Fibroblast of the aortic adventitia (primary cell): ENCODE measurements around the gene DSTYK. TPM values are rescaled to one million over a fixed set of nuclear protein-coding genes. Genes with fewer than 3 reads are reported as not detected.

ENCODE experiments used
- DNase-seq: peaks from one replicate; pipeline ENCODE4 v3.0.0-alpha.2; 2010; ENCODE audit warnings: low read depth
- H3K4me3 ChIP-seq: 2 replicates; pipeline ENCODE4 v1.5.1; 2011; ENCODE audit warnings: low read depth, mild to moderate bottlenecking, control low read depth, low read length, moderate library complexity
- total RNA-seq: library from RNA; depleted of rRNA; stranded (reverse); fragments of >200 nt; gene quantifications from 2 replicates; pipeline ENCODE4 v1.2.3, GENCODE V29; 2012; ENCODE audit warnings: low replicate concordance
- TF ChIP-seq, protein P1 (sequence below): IDR thresholded peaks from 2 replicates; pipeline ENCODE4 v1.5.1; 2011; ENCODE audit warnings: mild to moderate bottlenecking, low read length, control low read depth, inconsistent platforms; ENCODE audit not compliant: insufficient read depth

DSTYK gene
- total RNA-seq, 1 donor = 16.1 TPM

- TF ChIP-seq, protein P1, sequence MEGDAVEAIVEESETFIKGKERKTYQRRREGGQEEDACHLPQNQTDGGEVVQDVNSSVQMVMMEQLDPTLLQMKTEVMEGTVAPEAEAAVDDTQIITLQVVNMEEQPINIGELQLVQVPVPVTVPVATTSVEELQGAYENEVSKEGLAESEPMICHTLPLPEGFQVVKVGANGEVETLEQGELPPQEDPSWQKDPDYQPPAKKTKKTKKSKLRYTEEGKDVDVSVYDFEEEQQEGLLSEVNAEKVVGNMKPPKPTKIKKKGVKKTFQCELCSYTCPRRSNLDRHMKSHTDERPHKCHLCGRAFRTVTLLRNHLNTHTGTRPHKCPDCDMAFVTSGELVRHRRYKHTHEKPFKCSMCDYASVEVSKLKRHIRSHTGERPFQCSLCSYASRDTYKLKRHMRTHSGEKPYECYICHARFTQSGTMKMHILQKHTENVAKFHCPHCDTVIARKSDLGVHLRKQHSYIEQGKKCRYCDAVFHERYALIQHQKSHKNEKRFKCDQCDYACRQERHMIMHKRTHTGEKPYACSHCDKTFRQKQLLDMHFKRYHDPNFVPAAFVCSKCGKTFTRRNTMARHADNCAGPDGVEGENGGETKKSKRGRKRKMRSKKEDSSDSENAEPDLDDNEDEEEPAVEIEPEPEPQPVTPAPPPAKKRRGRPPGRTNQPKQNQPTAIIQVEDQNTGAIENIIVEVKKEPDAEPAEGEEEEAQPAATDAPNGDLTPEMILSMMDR = no peak
- DNase-seq = peak; percentile 68
Observed at GRCh38 chr1:205247130-205247921, 35.8 kb upstream of the DSTYK start.

GRCh38 chr1:205246351-205247119, 35.0 kb upstream of the DSTYK start:
- TF ChIP-seq, protein P1 = no peak
- no peak overlapping the region for H3K4me3 ChIP-seq
- DNase-seq = no peak

More at GRCh38 chr1:205247130-205247921, 35.8 kb upstream of the DSTYK start:
- no peak overlapping the region for H3K4me3 ChIP-seq

- TF ChIP-seq, protein P1 = no peak
- H3K4me3 ChIP-seq = no peak overlapping the region
- DNase-seq = no peak
Observed at GRCh38 chr1:205245096-205245495, 33.6 kb upstream of the DSTYK start.

GRCh38 chr1:205244384-205244783, 32.9 kb upstream of the DSTYK start:
- TF ChIP-seq, protein P1 = no peak
- no peak for DNase-seq
- H3K4me3 ChIP-seq = no peak overlapping the region

DNA sequence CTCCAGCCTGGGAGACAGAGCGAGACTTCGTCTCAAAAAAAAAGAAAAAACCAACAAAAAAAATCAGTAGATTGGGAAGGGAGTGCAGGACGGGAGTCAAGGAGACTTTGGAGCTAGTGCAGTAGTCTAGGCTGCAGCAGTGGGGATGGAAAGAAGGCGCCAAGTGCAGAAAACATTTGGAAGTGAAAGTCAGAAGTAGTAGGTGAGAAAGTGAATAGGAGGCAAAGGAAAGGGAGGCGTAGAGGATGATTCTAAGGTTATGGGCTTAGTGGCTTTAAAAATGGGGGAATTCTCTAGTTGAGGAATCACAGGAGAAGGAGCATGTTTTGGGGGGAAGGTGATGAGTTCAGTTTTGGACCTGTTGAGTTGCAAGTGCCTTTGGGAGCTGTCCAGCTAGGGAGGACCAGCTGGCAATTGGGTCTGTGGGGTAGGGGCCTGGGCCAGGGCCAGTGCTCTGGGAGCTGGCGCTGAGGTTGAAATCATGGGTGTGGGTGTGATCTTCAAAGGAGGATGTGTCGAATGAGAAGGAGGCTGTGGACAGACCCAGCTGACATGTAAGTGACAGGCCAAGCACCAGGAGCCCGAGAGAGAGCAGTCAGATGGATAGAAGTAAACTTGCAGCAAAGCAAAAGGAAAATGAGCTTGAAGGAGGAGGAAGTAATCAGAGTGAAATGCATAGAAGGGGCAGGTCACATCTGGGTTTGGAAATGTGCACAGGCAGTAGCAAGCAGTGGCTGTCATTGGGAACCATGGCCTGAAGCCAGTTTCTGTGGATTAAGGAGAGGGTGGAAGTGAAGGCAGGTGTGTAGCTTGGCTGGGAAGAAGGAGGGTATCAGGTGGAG, 32.1 kb upstream of the DSTYK start:
- no peak overlapping the region for H3K4me3 ChIP-seq
- TF ChIP-seq, protein P1 = no peak
- DNase-seq = no peak

- TF ChIP-seq, protein P1 = no peak
Observed at GRCh38 chr1:205241366-205242030, 30.0 kb upstream of the DSTYK start.

More at GRCh38 chr1:205241366-205242030, 30.0 kb upstream of the DSTYK start:
- H3K4me3 ChIP-seq = no peak overlapping the region
- DNase-seq = no peak
